NCI-H2081 treated with DMSO at 0.1 percent for 48 hours (cell line): ENCODE results near the gene ECI1.

ENCODE experiments used
- DNase-seq: peaks from one replicate; lab custom pipeline; 2025; lab: John Stamatoyannopoulos, UW

ECI1 gene

GRCh38 chr16:2251296-2252111 lies at the start of gene ECI1:
ECI1 (minus strand) TSS chr16:2251587; CDS start chr16:2251566, 21 bp downstream.
- DNase-seq: peak; percentile 46

- DNase-seq: no peak
These were observed 48.5 kb upstream of the ECI1 start for GRCh38 chr16:2299915-2300192.

- no peak for DNase-seq
These were observed 47.9 kb upstream of the ECI1 start for GRCh38 chr16:2299121-2299914.

GRCh38 chr16:2298621-2299020 lies 47.2 kb upstream of the ECI1 start:
- no peak for DNase-seq

GRCh38 chr16:2297506-2297860 lies 46.1 kb upstream of the ECI1 start:
- no peak for DNase-seq

GRCh38 chr16:2296661-2297505 lies 45.5 kb upstream of the ECI1 start:
- no peak for DNase-seq

GRCh38 chr16:2295056-2295798 lies 43.8 kb upstream of the ECI1 start:
- DNase-seq: no peak

GRCh38 chr16:2292221-2292620 lies 40.8 kb upstream of the ECI1 start:
- no peak for DNase-seq

GRCh38 chr16:2289282-2289681 lies 37.9 kb upstream of the ECI1 start:
- DNase-seq: no peak

- DNase-seq: no peak
These were observed 37.3 kb upstream of the ECI1 start for GRCh38 chr16:2288726-2289125.

- DNase-seq: no peak
These were observed 36.6 kb upstream of the ECI1 start for GRCh38 chr16:2287916-2288547.

GRCh38 chr16:2286550-2286949 lies 35.2 kb upstream of the ECI1 start:
- DNase-seq: no peak

- no peak for DNase-seq
These were observed 34.4 kb upstream of the ECI1 start for GRCh38 chr16:2285731-2286191.

- DNase-seq: no peak
These were observed 33.6 kb upstream of the ECI1 start for GRCh38 chr16:2284797-2285576.

- no peak for DNase-seq
These were observed 32.8 kb upstream of the ECI1 start for GRCh38 chr16:2284001-2284770.

GRCh38 chr16:2282866-2283555 lies 31.6 kb upstream of the ECI1 start:
- no peak for DNase-seq

GRCh38 chr16:2282262-2282661 lies 30.9 kb upstream of the ECI1 start:
- DNase-seq: no peak

- DNase-seq: no peak
These were observed 29.7 kb upstream of the ECI1 start for GRCh38 chr16:2280981-2281542.

- no peak for DNase-seq
These were observed 29.1 kb upstream of the ECI1 start for GRCh38 chr16:2280461-2280860.
